Measurements from ENCODE around the gene FAAP20.
A peak's percentile ranks its signal among the peaks of the same experiment; 100 is the strongest.

FAAP20 gene

GRCh38 chr1:2194319-2194897 is at the start of gene FAAP20:
Gene FAAP20, minus strand, starts transcription at chr1:2194772. Its CDS starts 23 bp downstream, at chr1:2194749.
- H3K4me3 ChIP-seq (ENCODE audit: control insufficient read depth, low read depth, low read length), result peak within 1 kb of the TSS; percentile 55
- no peak for TF ChIP-seq CTCF (conservative IDR thresholded peaks at IDR 0.05; ENCODE audit: control insufficient read depth, insufficient read depth, low read depth, low read length)
- peak; percentile 54 for DNase-seq (ENCODE audit: low read depth)

- no peak overlapping the region for H3K4me3 ChIP-seq (ENCODE audit: control insufficient read depth, low read depth, low read length)
- no peak for DNase-seq (ENCODE audit: low read depth)
- TF ChIP-seq CTCF (conservative IDR thresholded peaks at IDR 0.05; ENCODE audit: control insufficient read depth, insufficient read depth, low read depth, low read length), result no peak
Observed at GRCh38 chr1:2242814-2243725, 48.5 kb upstream of the FAAP20 start.

GRCh38 chr1:2241820-2242219 is 47.2 kb upstream of the FAAP20 start:
- H3K4me3 ChIP-seq (ENCODE audit: control insufficient read depth, low read depth, low read length), result no peak overlapping the region
- no peak for DNase-seq (ENCODE audit: low read depth)
- no peak for TF ChIP-seq CTCF (conservative IDR thresholded peaks at IDR 0.05; ENCODE audit: control insufficient read depth, insufficient read depth, low read depth, low read length)

- no peak overlapping the region for H3K4me3 ChIP-seq (ENCODE audit: control insufficient read depth, low read depth, low read length)
- DNase-seq (ENCODE audit: low read depth), result peak; percentile 36
- no peak for TF ChIP-seq CTCF (conservative IDR thresholded peaks at IDR 0.05; ENCODE audit: control insufficient read depth, insufficient read depth, low read depth, low read length)
Observed at GRCh38 chr1:2240270-2241156, 45.9 kb upstream of the FAAP20 start.

GRCh38 chr1:2239384-2239985 is 44.9 kb upstream of the FAAP20 start:
- no peak for DNase-seq (ENCODE audit: low read depth)
- TF ChIP-seq CTCF (conservative IDR thresholded peaks at IDR 0.05; ENCODE audit: control insufficient read depth, insufficient read depth, low read depth, low read length), result no peak
- H3K4me3 ChIP-seq (ENCODE audit: control insufficient read depth, low read depth, low read length), result no peak overlapping the region

- no peak for DNase-seq (ENCODE audit: low read depth)
- no peak overlapping the region for H3K4me3 ChIP-seq (ENCODE audit: control insufficient read depth, low read depth, low read length)
- no peak for TF ChIP-seq CTCF (conservative IDR thresholded peaks at IDR 0.05; ENCODE audit: control insufficient read depth, insufficient read depth, low read depth, low read length)
Observed at GRCh38 chr1:2239013-2239370, 44.4 kb upstream of the FAAP20 start.
